Measurements from ENCODE around the gene NFX1.

- TF ChIP-seq CHD2 (IDR thresholded peaks at IDR 0.05; ENCODE audit: borderline replicate concordance, low read depth, low read length) (no peak), TARDBP (IDR thresholded peaks at IDR 0.05; ENCODE audit: borderline replicate concordance) (no peak), CBX5 (IDR thresholded peaks at IDR 0.05; ENCODE audit: low read depth) (no peak), NFYB (IDR thresholded peaks at IDR 0.05; ENCODE audit: insufficient read depth, low read depth, low read length) (no peak), RAD21 (IDR thresholded peaks at IDR 0.05; ENCODE audit: insufficient read depth, low read depth, low read length) (no peak), TCF7 (IDR thresholded peaks at IDR 0.05; ENCODE audit: borderline replicate concordance) (no peak), NFIC (IDR thresholded peaks at IDR 0.05; ENCODE audit: low read depth, low read length) (no peak)
- TF ChIP-seq, protein P1, sequence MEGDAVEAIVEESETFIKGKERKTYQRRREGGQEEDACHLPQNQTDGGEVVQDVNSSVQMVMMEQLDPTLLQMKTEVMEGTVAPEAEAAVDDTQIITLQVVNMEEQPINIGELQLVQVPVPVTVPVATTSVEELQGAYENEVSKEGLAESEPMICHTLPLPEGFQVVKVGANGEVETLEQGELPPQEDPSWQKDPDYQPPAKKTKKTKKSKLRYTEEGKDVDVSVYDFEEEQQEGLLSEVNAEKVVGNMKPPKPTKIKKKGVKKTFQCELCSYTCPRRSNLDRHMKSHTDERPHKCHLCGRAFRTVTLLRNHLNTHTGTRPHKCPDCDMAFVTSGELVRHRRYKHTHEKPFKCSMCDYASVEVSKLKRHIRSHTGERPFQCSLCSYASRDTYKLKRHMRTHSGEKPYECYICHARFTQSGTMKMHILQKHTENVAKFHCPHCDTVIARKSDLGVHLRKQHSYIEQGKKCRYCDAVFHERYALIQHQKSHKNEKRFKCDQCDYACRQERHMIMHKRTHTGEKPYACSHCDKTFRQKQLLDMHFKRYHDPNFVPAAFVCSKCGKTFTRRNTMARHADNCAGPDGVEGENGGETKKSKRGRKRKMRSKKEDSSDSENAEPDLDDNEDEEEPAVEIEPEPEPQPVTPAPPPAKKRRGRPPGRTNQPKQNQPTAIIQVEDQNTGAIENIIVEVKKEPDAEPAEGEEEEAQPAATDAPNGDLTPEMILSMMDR (IDR thresholded peaks at IDR 0.05 in 2 of 3, conservative IDR thresholded peaks at IDR 0.05 in 1 of 3; ENCODE audit: control insufficient read depth in 2 of 3, extremely low read depth in 1 of 3, insufficient read depth in 1 of 3, low read depth in 3 of 3, low read length in 3 of 3), result no peak
- TF ChIP-seq, protein P2, sequence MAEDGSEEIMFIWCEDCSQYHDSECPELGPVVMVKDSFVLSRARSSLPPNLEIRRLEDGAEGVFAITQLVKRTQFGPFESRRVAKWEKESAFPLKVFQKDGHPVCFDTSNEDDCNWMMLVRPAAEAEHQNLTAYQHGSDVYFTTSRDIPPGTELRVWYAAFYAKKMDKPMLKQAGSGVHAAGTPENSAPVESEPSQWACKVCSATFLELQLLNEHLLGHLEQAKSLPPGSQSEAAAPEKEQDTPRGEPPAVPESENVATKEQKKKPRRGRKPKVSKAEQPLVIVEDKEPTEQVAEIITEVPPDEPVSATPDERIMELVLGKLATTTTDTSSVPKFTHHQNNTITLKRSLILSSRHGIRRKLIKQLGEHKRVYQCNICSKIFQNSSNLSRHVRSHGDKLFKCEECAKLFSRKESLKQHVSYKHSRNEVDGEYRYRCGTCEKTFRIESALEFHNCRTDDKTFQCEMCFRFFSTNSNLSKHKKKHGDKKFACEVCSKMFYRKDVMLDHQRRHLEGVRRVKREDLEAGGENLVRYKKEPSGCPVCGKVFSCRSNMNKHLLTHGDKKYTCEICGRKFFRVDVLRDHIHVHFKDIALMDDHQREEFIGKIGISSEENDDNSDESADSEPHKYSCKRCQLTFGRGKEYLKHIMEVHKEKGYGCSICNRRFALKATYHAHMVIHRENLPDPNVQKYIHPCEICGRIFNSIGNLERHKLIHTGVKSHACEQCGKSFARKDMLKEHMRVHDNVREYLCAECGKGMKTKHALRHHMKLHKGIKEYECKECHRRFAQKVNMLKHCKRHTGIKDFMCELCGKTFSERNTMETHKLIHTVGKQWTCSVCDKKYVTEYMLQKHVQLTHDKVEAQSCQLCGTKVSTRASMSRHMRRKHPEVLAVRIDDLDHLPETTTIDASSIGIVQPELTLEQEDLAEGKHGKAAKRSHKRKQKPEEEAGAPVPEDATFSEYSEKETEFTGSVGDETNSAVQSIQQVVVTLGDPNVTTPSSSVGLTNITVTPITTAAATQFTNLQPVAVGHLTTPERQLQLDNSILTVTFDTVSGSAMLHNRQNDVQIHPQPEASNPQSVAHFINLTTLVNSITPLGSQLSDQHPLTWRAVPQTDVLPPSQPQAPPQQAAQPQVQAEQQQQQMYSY (CRISPR knock-in tag; IDR thresholded peaks at IDR 0.05), result no peak
Measured at GRCh38 chr9:33414889-33415500, 124.7 kb downstream of the NFX1 start.

All from GM12878 (cell line).